Heart left ventricle (tissue), 13 donors: ENCODE measurements around the gene ATXN2L.

Experiments
- POLR2A ChIP-seq, 2 donors: fragments of 450-650 bp; IDR thresholded peaks; one replicate each; pipeline ENCODE4 v1.6.1; 2017; ENCODE audit warnings: antibody characterized with exemption in 2 of 2, mild to moderate bottlenecking in 2 of 2, moderate library complexity in 2 of 2
- TF ChIP-seq, protein P1 (sequence below), 12 donors: fragments of 200-600 bp; sonication (generic) in 4 of 12; IDR thresholded peaks; one replicate each; pipeline versions ENCODE4 v1.5.0 to v1.8.0; 2018 to 2022; ENCODE audit warnings: antibody characterized with exemption in 12 of 12, mild to moderate bottlenecking in 5 of 12
- donor health status: ischemic (EF 13 %, LVEDD 7.1; RV severe dilation, severe dysfunction).
- donor health status: DM: no; HTN: yes; CAD: no.
- donor health status: DM: no; HTN: no; CAD: no.
- donor health status: ischemic (EF 25% LVEDD 6.9; RV normal size, moderate dysfunction).
- donor health status: ischemic (EF 25% LVEDD 5.7; RV mildly dilated, moderate dysfunction).
- donor health status: ischemic (EF 35%, LVEDD 5.7; RV mildly dilated, moderate dysfunction).
- donor health status: nonischemic (EF 11% LVEDD 7.7; RV severe dilation, severe dysfunction).
- donor health status: DM: yes; HTN: yes; CAD: no.
- donor health status: PGD.
- donor health status: ischemic (EF 29% LVEDD 5.4; RV normal size, mild dysfunction).
- donor health status: nonischemic (EF 23%, LVEDD 6.1; RV moderate dilation, normal function).

DNA sequence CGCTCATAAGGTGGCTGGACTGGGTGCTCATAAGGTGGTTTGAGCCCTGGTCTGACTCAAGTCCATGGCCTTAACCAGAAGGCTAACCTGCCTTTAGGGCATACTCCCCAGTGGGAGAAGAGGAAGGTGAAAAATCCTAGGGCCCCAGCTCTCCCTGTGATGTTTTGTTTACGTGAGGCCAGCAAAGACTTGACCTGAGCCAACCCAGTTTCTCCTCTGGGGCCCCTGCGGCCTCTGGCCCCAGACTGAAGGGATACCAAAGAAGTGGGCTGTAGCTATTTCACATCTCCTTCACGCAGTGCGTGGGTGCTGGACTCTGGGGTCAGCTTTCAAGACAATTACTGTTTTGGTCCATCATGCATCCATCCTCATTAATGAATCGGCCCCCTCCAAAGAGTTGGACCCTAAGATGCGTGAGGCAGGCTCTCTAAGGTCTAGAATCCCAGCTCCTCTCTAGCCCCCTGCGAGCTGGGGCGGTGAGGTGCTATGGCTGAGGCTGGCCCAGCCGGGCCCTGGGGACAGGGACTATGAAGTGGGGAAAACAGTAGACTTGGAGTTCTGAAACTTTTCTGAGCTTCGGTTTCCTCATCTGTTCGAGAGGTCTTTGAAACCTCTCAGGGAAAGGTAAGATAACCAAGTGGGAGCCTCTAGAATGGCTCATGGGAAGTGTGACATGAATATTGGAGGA, 42.3 kb downstream of the ATXN2L start:
- TF ChIP-seq, protein P1, sequence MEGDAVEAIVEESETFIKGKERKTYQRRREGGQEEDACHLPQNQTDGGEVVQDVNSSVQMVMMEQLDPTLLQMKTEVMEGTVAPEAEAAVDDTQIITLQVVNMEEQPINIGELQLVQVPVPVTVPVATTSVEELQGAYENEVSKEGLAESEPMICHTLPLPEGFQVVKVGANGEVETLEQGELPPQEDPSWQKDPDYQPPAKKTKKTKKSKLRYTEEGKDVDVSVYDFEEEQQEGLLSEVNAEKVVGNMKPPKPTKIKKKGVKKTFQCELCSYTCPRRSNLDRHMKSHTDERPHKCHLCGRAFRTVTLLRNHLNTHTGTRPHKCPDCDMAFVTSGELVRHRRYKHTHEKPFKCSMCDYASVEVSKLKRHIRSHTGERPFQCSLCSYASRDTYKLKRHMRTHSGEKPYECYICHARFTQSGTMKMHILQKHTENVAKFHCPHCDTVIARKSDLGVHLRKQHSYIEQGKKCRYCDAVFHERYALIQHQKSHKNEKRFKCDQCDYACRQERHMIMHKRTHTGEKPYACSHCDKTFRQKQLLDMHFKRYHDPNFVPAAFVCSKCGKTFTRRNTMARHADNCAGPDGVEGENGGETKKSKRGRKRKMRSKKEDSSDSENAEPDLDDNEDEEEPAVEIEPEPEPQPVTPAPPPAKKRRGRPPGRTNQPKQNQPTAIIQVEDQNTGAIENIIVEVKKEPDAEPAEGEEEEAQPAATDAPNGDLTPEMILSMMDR (IDR thresholded peaks at IDR 0.05) = no peak
- no peak for TF ChIP-seq POLR2A (IDR thresholded peaks at IDR 0.05)
